G401 (cell line): Measurements from ENCODE around the gene BDKRB2. TPM values are rescaled to one million over a fixed set of nuclear protein-coding genes. Genes with fewer than 3 reads are reported as not detected.

Experiments used
- DNase-seq: peaks from one replicate; pipeline ENCODE4 v3.0.0-alpha.2; 2015; ENCODE audit warnings: low spot score
- in situ Hi-C: cut with HindIII; loops from 2 replicates; pipeline ENCODE4 v1.10.0; 2016; ENCODE audit warnings: low sequenced_read_pairs, mixed read lengths
- total RNA-seq: library from RNA; depleted of rRNA; stranded (reverse); fragments of >200 nt; shearing (Covaris generic); gene quantifications from 2 replicates; pipeline ENCODE4 v1.2.3, GENCODE V29; 2014

The BDKRB2 gene
- total RNA-seq, 1 experiment from 2014 or later: not detected

- DNase-seq: no peak
- in situ Hi-C loops: no loop called here
Observed at GRCh38 chr14:96261772-96262655, 57.4 kb downstream of the BDKRB2 start.

- in situ Hi-C loops: no loop called here
Observed at GRCh38 chr14:96263347-96264199, 58.9 kb downstream of the BDKRB2 start.

GRCh38 chr14:96264200-96264553 is 59.5 kb downstream of the BDKRB2 start:
- in situ Hi-C loops: no loop called here

More at GRCh38 chr14:96263347-96264199, 58.9 kb downstream of the BDKRB2 start:
- DNase-seq: peak; percentile 92

GRCh38 chr14:96264853-96265252 is 60.2 kb downstream of the BDKRB2 start:
- DNase-seq: peak; percentile 35

More at GRCh38 chr14:96264200-96264553, 59.5 kb downstream of the BDKRB2 start:
- DNase-seq: no peak

GRCh38 chr14:96265383-96266095 is 60.9 kb downstream of the BDKRB2 start:
- DNase-seq: no peak
- in situ Hi-C loops: no loop called here

More at GRCh38 chr14:96264853-96265252, 60.2 kb downstream of the BDKRB2 start:
- in situ Hi-C loops: no loop called here

GRCh38 chr14:96267336-96267735 is 62.7 kb downstream of the BDKRB2 start:
- DNase-seq: no peak

GRCh38 chr14:96267916-96268315 is 63.3 kb downstream of the BDKRB2 start:
- in situ Hi-C loops: no loop called here
- no peak for DNase-seq

More at GRCh38 chr14:96267336-96267735, 62.7 kb downstream of the BDKRB2 start:
- in situ Hi-C loops: no loop called here

- peak; percentile 35 for DNase-seq
- in situ Hi-C loops: no loop called here
Observed at GRCh38 chr14:96268431-96269358, 64.1 kb downstream of the BDKRB2 start.

- in situ Hi-C loops: no loop called here
- no peak for DNase-seq
Observed at GRCh38 chr14:96269359-96269710, 64.7 kb downstream of the BDKRB2 start.

- no peak for DNase-seq
- in situ Hi-C loops: no loop called here
Observed at GRCh38 chr14:96270565-96271420, 66.2 kb downstream of the BDKRB2 start.

- in situ Hi-C loops: no loop called here
- DNase-seq: no peak
Observed at GRCh38 chr14:96271421-96271762, 66.8 kb downstream of the BDKRB2 start.

- in situ Hi-C loops: no loop called here
- no peak for DNase-seq
Observed at GRCh38 chr14:96272777-96273473, 68.3 kb downstream of the BDKRB2 start.

GRCh38 chr14:96273629-96274028 is 69.0 kb downstream of the BDKRB2 start:
- no peak for DNase-seq
- in situ Hi-C loops: no loop called here

GRCh38 chr14:96274122-96274521 is 69.5 kb downstream of the BDKRB2 start:
- in situ Hi-C loops: no loop called here
- no peak for DNase-seq

- in situ Hi-C loops: no loop called here
- DNase-seq: no peak
Observed at GRCh38 chr14:96274543-96274942, 69.9 kb downstream of the BDKRB2 start.

GRCh38 chr14:96275177-96276112 is 70.8 kb downstream of the BDKRB2 start:
- in situ Hi-C loops: no loop called here

More at GRCh38 chr14:96275177-96276112, 70.8 kb downstream of the BDKRB2 start:
- DNase-seq: peak; percentile 75
